Epithelial cell of prostate (primary cell): Measurements from ENCODE around the gene TOX3.

Experiments used
- DNase-seq: peaks from one replicate; pipeline ENCODE4 v3.0.0-alpha.2; 2011; ENCODE audit warnings: low read depth, low spot score
- H3K27ac ChIP-seq: fragments of 450-650 bp; 2 replicates; pipeline ENCODE4 v1.5.1; 2017; ENCODE audit warnings: mild to moderate bottlenecking

TOX3 gene

GRCh38 chr16:52460639-52461178, 86.2 kb downstream of the TOX3 start:
- no peak for DNase-seq
- H3K27ac ChIP-seq: no peak overlapping the region

GRCh38 chr16:52456368-52456767, 90.6 kb downstream of the TOX3 start:
- no peak overlapping the region for H3K27ac ChIP-seq
- DNase-seq: no peak

DNA sequence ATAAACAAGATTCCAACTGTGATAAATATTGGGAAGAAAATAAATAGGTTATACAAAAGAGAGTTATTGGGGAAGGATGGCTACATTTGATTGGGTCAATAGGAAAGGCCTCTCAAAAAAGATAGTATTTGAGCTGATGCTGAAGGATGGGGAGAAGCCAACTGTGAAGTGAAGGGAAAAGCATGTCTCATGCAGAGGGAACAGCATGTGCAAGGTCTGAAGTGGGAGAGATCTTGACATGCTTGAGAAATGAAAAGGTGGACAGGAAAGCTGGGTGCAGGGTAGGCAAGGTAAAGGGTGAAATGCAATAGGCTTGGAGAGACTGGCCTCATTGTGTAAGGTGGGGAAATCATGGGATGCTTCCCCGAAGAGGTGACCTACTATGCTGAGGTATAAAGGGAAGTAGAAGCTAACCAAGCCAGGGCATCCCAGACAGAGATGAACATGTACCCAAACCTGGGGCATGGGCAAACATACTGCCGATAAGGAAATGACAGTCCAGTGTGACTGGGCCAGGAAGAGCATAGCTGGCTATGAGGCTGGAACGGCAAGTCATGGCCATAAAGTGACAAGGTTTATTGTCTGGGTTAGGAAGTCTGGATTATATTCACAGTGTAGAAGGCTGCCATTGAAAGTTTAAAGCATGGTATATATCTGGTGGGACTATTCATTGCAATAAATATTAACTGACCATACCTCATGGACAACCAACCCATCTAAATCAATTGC, 91.2 kb downstream of the TOX3 start:
- H3K27ac ChIP-seq: no peak overlapping the region
- no peak for DNase-seq

GRCh38 chr16:52453644-52454043, 93.3 kb downstream of the TOX3 start:
- DNase-seq: no peak
- H3K27ac ChIP-seq: no peak overlapping the region

GRCh38 chr16:52451971-52452421, 94.9 kb downstream of the TOX3 start:
- no peak overlapping the region for H3K27ac ChIP-seq
- DNase-seq: no peak

GRCh38 chr16:52450916-52451315, 96.0 kb downstream of the TOX3 start:
- H3K27ac ChIP-seq: no peak overlapping the region
- no peak for DNase-seq

- no peak for DNase-seq
- no peak overlapping the region for H3K27ac ChIP-seq
These were observed 96.7 kb downstream of the TOX3 start for GRCh38 chr16:52450241-52450640.

GRCh38 chr16:52446080-52446479, 100.9 kb downstream of the TOX3 start:
- H3K27ac ChIP-seq: no peak overlapping the region
- DNase-seq: no peak

DNA sequence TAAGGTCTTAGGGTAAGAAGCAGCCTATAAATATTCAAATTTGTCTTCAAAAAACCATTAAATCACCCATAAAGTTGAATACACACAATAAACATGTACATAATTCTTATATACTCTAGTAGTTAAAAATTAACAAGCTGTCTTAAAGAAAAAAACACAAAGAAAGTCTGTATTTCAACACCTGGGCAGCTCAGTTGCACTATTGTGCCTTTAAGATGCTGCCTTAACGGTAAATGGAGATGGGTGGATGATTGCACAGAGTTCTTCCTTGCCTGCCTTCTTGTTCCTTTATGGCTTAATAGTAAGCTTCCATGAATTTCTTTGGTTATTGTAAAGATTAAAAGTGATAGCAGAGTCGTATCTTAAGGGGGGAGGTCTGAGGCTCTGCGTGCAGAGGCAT, 105.1 kb downstream of the TOX3 start:
- no peak overlapping the region for H3K27ac ChIP-seq
- DNase-seq: no peak

DNA sequence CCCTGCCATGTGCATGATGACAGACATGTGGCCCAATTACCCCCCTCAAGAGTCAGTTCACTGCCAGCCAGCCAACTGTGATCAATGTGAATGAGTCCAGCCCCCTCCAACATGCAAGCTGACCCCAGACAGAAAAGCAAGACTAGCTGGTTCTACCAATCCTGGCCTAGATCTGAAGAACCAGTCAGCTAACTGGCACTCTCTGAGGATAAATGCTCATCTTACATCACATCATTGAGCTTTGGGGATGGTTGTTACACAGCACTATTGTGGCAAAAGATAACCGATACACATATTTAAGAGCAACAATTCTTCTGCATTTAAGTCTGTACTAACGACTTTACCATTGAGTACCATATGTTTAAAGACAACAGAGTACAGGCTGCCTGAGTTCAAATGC, 106.7 kb downstream of the TOX3 start:
- no peak overlapping the region for H3K27ac ChIP-seq

DNA sequence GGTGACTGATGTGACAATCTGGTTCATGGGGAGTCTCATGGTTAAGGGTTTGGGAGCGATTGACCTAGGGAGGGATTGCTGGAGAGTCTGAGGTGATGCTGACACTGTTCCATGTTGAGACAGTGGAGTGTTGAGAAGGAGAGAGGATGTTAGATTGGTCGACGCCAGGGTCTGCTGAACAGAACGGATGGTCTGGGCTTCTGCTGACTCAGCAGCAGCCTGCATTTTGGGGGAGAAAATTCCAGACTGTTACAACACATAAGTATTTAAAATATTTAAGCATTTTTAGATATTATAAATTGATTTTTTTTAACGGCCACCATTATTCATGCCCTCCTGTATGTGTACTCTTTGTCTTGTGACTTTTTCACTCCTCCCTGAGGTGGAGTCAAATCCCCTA, 107.2 kb downstream of the TOX3 start:
- DNase-seq: no peak
- no peak overlapping the region for H3K27ac ChIP-seq

More for the DNA sequence above, 106.7 kb downstream of the TOX3 start:
- DNase-seq: no peak

GRCh38 chr16:52439171-52439701, 107.7 kb downstream of the TOX3 start:
- H3K27ac ChIP-seq: no peak overlapping the region
- DNase-seq: no peak

DNA sequence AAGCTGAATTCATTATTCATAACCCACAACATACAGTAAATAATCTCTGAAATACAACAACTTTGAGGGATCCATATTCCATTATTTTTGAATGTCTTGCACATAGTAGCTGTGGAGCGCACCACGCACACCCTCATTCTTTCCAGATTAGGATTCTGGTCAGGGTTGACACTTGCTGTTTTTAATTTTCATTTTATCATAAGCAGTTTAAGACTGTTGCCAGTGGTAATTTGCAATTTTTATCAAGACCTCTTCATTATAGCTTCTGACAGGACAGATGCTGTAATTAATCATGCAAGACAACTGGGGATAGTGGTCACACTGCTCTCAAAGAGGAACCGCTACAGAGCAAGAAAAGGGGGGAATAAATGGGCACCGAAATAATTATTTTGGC, 109.7 kb downstream of the TOX3 start:
- no peak overlapping the region for H3K27ac ChIP-seq
- no peak for DNase-seq

DNA sequence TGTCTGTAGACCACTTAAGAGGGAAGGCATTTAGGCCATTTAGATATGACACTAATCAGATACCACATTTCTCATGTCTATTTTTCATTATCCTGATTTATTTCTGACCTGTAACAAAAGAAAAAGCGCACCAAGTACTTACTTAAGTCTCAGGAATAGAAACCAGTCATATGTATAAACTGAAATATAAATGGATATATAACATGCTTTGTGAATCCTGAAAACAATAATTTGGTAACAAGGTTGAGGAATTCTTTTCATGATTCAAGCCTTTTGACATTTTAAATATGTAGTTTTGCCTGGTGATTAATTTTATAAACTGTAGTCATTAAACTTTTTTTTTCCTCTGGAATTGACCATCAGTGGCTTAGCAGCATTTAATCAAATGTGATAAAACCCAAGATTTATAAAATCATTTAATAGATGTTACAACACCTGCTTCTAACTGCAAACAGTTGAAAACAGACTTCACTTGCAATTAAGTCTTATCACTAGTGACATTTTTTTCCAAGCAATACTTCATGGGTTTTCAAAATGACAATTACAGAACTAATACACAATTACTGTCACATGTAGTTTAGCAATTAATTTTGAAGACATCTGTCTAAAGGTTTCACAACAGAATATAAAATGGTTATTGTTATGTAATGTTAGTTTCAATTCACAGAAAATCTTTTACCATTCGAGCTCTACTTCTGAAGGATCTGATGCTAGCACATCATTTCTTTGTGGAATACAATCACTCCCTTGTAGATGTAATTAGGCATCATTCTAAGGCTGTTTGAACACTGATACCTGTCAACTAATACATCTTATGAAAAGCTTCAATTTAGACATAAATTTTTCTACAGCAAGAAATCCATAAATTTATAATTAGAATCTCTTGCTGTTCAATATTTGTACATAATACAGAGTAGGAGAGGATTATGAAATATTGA, 110.3 kb downstream of the TOX3 start:
- DNase-seq: no peak
- no peak overlapping the region for H3K27ac ChIP-seq

DNA sequence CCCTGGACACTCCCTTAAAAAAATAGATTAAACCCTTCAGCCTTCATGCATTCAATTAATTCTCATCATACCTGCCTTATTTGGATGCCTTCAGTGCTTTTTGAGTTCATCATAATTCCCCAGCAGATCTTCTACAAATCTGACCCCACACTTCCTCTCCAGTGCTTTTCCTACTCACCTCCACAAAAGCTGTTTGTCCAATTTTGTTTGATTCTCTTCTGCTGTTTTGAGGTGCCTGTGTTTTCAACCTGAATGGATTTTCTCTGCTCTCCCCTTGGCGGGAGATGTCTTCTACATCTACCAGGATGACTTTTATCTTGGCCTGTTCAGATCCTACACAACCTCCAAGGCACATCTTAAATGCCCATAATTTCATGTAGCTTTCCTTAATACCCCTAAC, 112.7 kb downstream of the TOX3 start:
- no peak for DNase-seq
- H3K27ac ChIP-seq: no peak overlapping the region

GRCh38 chr16:52433643-52434042, 113.3 kb downstream of the TOX3 start:
- no peak for DNase-seq
- H3K27ac ChIP-seq: no peak overlapping the region

- DNase-seq: no peak
These were observed 122.4 kb downstream of the TOX3 start for GRCh38 chr16:52424591-52424990.

DNA sequence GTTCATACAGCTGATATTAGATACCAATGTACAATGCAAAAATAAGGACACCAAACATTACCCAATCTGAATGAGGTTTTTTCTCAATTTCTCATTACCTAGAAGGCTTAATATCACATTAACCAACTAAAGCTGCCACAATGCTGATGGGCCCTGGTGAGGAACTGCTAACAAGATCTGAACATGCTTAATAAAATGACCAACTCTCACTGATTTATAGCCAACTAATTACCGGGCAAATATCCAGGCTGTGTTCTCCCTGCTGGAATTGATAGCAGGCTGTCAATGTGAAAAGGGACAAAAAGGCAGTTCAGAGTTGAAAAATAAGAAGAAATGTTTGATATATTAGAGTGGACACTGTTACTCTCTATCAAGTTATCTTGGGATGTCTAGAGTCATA, 124.6 kb downstream of the TOX3 start:
- H3K27ac ChIP-seq: no peak overlapping the region
- no peak for DNase-seq

More at GRCh38 chr16:52424591-52424990, 122.4 kb downstream of the TOX3 start:
- no peak overlapping the region for H3K27ac ChIP-seq

DNA sequence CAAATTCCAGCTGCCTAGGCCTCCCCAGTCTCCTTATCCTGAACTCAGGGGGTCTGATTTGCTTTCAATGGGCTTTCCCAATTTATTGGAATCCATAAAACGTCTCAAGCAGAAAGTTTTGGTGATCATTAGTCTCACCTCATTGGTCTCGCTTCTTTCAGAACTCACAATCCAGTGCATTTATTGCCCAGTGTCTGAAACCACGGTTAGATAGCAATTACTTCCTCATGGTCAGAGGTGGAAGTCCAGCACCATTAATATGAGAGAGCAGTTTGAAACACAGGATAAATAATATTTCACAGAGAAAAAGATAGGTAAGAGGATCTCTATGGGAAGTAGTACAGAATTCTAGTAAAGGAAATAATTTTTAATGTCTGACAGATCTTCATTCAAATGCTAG, 128.7 kb downstream of the TOX3 start:
- no peak overlapping the region for H3K27ac ChIP-seq
- no peak for DNase-seq

DNA sequence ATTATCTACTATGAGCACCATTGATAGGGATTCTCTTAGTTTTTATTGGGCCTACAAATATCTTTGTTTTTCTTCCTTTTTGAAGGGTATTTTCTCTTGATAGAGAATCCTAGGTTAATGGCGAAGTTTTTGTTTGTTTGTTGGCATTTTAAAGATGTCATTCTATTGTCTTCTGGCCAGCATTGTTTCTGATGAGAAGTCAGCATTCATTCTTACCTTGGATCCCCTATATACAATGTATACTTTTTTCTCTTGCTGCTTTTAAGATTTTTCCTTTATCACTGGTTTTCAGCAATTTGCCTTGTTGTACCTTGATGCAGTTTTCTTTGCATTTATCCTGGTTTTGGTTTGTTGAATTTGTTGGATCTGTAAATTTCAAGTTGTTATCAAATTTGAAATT, 130.1 kb downstream of the TOX3 start:
- no peak overlapping the region for H3K27ac ChIP-seq
- no peak for DNase-seq

- no peak for DNase-seq
- no peak overlapping the region for H3K27ac ChIP-seq
These were observed 135.9 kb downstream of the TOX3 start for GRCh38 chr16:52411011-52411410.
